Caki2 (cell line): ENCODE results near the gene WDFY4. TPM values are rescaled to one million over a fixed set of nuclear protein-coding genes. Genes with fewer than 3 reads are reported as not detected.

Source experiments
- DNase-seq: peaks from one replicate; pipeline ENCODE4 v3.0.0-alpha.2; 2015; ENCODE audit warnings: low read depth
- in situ Hi-C: cut with HindIII; loops from 2 replicates; pipeline ENCODE4 v1.10.0; 2016; ENCODE audit warnings: low sequenced_read_pairs, low pct_unique_long_range_greater_than_20kb, mixed read lengths
- total RNA-seq: library from RNA; depleted of rRNA; stranded (reverse); fragments of >200 nt; shearing (Covaris generic); gene quantifications from 2 replicates; pipeline ENCODE4 v1.2.3, GENCODE V29; 2014; ENCODE audit warnings: low replicate concordance

WDFY4 gene
- total RNA-seq, 1 experiment from 2014 or later = not detected

DNA sequence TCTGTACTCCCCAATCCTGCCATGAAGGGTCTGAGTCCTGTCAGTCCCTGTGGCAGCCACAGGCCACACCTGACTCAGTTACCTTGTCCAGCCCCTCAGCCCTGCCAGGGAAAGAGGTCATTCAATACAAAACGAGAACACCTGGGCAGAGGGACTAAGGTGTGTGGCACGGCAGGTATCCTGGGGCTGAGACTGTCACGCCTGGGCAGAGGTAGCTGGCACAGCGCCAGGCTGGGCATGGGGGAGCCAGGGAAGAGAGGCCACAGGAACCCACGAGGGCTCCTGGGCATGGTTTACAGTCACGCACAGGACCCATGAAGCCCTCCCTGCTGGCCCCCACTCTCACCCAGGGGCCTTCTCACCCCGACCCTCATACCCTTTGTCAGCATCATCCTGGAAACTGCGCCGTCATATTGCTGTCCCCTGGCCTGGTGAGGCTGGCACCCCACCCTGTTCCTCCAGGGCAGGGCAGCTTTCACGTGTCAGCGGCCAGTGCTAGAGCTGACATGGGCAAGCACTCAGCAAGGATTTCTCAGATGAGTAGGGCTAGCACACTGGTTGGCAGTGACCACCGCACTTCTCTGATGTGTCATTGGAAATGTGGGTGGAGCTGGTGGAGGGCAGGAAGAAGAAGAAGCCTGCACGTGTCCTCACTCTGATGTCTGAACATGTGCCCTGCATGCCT lies 212.2 kb downstream of the WDFY4 start:
- DNase-seq = no peak

DNA sequence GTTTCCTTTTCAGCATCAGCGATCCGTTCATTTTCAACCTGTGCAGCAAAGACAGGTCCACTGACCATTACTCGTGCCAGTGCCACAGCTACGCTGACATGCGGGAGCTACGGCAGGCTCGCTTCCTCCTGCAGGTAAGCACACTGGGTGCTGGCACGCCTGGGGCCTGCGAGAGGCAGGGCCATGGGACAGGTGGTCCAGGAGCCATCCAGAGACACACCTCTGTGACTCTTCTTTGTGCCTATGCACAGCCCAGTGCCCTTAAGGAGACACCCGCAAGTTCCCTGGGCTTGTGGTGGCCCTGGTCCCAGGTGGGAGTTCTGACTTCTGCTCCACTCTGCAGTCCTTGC lies 212.7 kb downstream of the WDFY4 start:
- in situ Hi-C loops = no loop called here
- no peak for DNase-seq

More for the DNA sequence above, 212.2 kb downstream of the WDFY4 start:
- in situ Hi-C loops = no loop called here

DNA sequence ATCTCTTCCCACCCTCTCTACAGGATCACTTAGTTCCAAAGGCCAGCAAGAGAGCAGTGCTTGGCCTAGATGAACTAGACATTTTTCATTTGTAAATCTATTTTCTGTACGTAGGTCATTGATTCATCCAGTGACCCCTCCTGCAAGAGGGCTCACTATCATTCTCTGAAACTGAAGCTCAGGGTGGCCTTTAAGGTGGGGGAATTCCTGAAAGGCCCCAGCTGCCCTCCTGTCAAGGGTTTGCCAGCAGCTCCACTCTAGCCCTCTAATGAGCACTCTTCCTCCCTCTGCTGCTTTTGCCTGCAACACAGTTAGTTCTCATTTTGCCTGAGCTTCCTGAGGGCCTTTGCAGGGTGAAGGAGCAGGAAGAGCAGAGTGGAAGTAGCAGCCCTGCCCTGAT lies 213.8 kb downstream of the WDFY4 start:
- no peak for DNase-seq
- in situ Hi-C loops = no loop called here

DNA sequence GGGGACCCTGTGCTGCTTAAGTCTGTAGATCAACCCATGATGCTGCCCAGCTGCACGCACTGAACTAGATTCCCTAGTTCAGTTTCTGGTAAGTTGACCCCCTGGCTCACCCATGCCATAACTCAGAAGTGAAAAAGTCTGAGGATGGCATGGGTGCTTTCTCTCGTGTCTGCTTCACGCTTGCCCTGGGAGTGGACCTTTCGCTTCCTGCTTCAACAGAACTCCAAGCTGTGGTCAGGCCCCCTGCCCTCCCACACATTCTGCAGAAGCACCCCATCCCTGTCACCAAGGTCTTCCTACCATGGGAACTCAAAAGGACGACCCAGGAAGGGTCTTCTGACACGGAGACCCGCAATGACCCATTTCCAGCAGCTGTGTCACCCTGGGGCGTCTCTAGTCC lies 215.1 kb downstream of the WDFY4 start:
- no peak for DNase-seq
- in situ Hi-C loops = no loop called here

DNA sequence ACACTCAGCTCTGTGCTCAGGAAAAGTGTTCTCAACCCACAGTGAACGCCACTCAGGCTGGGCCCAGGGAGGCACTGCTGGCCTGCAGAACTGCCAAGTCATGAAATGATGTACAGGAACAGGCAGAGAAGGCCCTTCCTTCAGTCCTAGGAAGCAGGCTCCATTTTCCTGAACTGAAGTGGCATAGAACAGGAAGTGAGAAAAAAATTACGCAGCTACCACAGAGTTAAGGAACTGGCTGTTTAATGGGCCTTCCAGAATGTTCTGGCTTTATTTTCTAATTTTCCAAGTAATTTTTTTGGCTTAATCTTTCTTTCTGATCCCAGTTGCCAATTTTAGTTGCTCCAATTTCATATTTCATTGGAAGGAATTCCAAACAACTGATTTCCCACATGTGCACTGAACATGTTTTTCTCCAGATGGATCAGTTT lies 215.7 kb downstream of the WDFY4 start:
- in situ Hi-C loops = no loop called here
- no peak for DNase-seq

DNA sequence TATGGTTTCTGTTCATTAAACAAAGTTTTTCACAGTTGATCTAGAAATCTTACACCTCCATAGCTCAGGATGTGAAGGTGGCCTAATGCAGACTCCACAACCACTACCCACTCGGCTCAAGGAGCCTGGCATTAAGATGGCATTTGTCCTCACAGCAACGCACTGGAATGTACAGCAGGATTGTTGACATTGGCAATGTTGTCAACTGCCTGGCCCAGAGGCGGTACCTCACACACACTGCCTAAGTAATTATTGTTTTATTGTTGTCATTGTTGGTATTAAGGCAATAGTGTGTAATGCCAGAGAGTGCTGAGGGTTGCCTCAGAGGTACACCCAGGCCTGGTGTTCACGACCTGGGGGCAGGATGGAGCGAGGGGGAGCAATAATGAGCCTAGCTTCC lies 216.6 kb downstream of the WDFY4 start:
- no peak for DNase-seq
- in situ Hi-C loops = no loop called here

DNA sequence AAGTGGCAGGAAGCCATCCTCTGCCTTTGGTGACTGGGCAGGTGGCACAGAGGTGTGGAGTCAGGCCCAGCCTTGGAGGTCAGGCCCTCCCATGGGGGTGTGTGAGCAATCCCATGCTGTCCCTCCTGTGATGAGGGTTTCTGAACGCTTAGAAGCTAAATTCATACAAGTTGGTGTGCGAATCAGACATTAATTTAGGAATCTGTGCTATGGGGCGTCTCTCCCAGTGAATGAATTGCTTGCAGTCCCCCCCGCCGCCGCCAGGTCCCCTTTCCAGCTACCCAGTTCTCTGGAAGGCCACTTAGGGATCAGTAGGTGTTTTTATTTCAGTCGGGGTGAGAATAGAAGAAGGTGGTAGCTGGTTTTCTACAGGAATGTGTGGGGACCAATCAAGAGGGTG lies 217.4 kb downstream of the WDFY4 start:
- in situ Hi-C loops = no loop called here

DNA sequence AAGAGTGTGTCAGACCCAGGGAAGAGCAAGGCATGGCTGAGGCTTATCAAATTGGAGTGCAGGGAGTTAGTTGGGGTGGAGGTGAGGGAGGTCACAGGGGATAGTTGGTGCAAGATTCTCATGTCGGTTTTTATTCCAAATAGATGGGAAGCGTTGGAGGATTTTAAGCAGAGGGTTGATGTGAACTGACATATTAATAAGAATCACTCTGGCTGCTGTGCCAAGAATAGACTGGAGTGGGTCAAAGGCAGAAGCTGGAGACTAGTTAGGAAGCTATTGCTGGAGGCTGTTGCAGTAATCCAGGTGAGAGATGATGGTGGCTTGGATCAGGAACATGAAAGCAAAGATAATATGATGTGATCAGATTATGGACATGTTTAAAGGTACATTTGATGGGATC lies 218.5 kb downstream of the WDFY4 start:
- DNase-seq = no peak
- in situ Hi-C loops = no loop called here

More for the DNA sequence above, 217.4 kb downstream of the WDFY4 start:
- no peak for DNase-seq

DNA sequence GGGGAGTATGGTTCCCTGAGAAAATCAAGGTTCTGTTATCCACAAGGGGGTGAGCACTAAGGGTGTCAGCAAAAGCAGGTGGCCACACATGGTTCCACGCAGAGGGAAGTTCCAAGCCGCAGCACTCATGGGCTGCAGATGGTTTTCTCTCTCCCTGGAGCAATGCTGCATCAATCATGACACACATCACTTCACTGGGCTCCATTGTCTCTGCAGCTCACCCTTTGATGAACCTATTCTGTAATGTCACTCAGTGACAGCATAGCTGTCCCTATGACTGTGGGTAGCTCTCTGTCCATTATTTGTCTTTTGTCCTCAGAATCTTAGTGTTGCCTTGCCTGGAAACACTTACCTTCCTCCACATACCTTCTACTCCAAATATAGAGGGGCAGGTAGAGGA lies 220.2 kb downstream of the WDFY4 start:
- in situ Hi-C loops = no loop called here
- DNase-seq = no peak

DNA sequence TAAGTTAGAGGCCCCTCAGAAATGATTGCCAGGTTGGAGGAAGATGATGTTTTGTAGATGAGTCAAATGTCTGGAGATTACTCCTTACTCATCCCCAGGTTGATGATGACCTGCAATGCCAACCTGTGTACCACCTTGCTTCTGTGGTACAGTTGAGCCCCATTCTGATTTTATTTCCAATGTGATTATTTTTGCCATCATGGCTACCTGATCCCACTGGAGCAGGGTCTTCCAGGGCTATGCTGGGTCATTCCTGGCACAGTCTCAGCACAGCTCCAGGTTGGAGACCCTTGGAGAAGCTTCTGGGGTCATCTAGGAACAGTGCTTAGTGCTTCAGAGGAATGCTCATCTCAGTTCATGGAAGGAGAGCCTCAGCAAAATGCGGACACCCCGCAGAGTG lies 220.6 kb downstream of the WDFY4 start:
- DNase-seq = no peak
- in situ Hi-C loops = no loop called here

DNA sequence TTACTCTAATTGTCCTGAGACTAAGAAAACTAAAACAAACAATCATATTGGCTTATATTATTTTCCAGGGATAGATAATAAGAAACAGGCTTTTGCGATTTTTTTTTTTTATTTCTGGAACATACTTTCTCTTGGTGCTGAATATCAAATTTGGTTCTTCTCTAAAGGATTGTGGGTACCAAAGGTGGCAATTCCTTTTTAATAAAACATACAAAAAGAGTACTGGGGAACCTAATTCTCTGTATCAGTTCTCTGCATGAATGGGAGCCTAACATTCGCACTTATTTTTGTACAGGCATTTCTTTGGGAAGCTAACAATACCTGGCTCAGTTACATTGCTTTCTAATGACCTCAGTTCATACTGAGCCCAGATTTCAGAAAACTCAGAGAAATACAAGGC lies 222.2 kb downstream of the WDFY4 start:
- no peak for DNase-seq
- in situ Hi-C loops = no loop called here

DNA sequence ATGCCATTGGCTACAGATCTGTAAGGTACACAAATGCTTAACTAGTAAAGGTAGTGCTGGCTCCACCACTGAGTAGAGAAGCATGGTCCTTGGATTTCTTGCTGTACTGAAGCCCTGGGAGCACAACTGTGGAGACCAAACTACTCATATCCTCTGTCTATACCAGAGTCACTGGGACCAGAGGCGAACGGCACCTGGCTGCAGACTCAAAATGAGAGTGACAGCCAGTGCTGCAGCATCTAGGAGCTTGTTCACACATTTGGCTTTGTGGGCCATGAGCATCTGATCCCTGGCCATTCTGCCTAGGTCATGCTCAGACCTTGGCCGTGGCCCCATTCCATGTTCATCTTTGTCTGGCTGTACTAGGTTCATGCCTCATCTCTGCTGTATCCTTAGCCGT lies 223.1 kb downstream of the WDFY4 start:
- in situ Hi-C loops = no loop called here
- no peak for DNase-seq

DNA sequence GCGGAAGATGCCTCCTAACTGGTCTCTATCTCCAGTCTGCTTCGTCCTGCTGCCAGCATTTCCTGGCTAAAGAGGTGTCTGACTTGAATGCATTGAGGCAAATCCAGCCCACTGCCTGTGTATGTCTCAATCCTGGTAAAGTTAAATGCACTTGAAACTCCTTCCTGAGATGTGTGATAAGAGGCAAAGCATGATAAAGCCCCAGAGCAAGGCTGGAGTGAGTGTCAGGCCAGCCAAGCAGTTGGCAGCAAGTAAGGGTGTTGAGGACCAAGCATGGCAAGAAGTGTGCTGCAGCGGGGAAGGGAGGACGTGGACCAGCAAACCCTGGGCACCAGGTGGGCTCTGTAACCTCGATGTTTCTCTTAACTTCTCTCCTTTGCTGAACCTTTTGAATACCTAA lies 225.9 kb downstream of the WDFY4 start:
- in situ Hi-C loops = no loop called here
- DNase-seq = no peak

DNA sequence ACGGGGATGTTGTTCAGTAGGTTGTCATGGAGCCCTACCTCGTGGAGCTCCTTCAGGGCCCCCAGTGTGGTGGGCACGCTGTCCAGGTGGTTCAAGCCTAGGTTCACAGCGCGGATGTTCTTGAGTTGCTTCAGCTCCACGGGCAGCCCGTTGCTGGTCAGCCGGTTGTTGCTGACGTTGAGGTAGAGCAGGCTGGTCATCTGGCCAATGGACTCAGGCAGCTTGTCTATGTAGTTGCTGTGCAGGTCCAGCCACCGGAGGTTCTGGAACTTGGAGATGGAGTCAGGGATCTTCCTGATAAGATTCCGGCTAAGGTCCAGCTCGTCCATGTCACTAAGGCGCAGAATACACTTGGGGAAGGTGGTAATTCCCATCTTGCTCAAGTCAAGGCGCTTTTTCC lies 229.0 kb downstream of the WDFY4 start:
- in situ Hi-C loops = no loop called here
- no peak for DNase-seq

DNA sequence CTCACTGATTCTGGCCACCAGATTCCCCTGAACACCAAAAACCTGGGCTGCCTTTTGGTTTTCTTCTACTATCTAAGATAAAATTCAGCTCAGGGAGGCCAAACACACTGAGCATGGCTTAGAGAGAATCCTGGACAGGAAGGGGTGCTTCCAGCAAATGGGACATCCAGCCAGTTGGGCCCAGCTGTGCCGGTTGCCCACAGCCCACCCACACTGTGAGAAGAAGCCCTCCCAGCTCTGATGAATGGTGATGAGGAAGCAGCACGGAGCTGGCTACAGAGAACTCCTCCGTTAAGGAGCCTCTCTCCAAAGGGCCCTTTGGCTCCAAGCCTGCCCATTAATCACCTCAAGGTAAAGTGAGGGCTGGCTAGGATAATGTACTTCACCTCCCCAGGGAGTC lies 239.1 kb downstream of the WDFY4 start:
- DNase-seq = no peak
- in situ Hi-C loops = no loop called here

DNA sequence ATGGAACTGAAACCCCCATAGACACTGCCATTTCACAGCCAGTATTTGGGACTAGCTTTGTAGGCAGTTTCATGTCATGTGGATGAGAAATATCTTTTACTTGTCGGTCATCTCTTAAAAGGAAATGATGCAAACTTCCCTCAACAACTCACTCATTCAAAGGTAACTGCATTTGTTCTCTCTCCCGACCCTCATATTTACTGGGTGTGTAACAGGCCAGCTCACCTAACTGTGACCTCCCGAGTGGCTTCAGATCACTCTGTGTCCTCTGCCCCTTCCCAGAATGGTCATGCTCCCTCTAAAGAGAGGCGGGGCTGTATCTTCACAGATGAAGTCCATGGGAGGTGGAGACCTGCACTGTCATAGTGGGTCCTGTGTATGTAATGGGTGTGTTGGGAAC lies 240.3 kb downstream of the WDFY4 start:
- in situ Hi-C loops = no loop called here

DNA sequence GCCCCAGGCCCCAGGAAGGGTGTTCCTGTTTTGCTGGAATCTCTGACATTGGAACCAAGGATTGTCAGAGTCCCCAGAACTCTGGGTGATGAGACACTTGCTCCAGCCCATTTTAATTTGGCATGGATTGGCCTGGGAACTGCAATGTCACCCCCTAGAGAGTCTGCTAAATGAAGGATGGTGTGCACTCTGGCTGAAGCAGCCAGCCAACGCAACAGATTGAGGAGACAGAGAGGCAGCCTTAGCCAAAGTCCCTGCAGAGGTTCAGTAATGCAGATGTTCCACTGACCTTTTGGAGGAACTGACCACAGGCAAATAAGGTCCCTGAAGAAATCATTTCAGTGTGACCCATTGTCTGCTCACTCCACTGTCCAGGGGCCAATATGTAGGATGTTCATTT lies 241.6 kb downstream of the WDFY4 start:
- in situ Hi-C loops = no loop called here
- DNase-seq = no peak

More for the DNA sequence above, 240.3 kb downstream of the WDFY4 start:
- no peak for DNase-seq

DNA sequence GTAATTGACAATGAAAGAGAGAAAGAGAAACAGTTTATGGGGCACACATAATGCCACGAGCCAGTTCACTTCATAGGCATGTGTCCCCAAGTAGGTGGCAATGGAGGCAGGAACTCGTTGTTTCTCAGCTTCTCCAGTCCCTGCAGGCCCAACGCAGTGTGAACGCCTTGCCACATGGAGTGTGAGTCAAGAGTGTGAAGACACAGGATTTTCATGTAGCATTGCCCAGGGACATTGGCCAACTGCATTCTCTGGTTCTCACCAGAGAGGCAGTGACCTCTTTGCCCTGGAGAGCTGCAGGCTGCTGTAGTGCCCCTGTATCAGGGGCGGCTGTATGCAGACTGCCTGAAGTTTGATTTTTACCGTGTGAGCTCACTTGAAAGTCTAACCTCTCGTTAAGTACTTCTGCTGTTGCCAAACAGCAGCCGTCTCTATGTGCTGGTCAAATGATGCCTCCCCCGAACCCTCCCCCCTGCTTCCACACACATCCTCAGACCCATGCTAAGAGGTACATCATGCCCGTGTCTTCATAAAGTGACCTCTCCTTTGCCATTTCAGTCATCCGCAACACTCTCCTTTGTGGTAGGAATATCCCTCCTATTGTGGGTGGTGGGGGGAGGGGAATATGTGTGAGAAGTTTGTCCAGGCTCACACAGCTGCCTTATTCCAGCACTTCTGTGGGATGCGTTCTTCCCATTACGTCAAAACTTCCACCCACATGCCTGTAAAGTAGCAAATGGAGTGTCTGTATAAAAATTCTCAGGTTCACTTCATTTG lies 242.3 kb downstream of the WDFY4 start:
- in situ Hi-C loops = no loop called here
- DNase-seq = no peak

DNA sequence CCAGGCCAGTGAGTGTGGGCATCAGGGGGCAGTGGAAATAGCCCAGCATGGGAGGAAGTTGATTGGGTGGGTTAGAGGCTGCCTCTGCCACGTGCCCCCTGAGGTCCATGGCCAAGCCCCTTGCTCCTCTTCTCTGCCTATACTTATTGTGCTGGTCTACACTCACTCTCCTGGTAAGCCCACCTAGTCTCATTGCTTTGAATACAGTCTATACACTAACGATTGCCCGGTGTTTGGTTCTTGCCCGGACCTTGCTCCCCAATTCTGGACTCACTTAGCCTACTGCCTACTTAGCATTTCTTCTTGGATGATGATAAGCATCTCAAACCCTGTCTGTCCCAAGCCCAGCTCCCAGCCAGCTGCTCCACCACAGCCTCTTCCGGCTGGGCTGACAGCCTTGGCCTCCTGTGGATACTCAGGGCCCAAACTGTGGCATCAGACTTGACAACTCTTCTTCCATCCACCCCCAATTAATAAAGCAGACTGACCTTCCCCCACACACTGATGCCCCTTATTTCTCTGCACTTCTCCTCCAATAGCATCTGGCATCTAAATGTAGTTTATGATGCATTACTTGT lies 244.8 kb downstream of the WDFY4 start:
- in situ Hi-C loops = no loop called here
- DNase-seq = no peak

DNA sequence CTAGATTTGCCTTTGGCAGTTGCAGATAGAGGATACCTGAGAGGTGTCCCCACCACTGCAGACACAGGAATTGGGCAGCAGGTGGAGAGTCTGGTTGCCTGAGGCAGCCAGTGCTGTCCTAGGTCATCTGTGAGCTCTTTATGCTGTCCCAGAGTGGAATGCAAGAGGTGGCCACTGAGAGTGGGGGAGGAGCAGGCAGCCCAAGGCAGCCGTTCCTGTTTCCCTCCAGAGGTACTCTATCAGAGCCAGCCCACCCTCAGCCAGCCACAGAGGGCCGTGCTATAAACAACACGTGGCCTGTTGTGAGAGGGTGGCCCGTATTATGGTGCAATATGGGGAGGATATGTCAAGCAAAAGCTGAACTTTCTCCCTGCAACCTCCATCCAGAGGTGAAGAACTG lies 246.5 kb downstream of the WDFY4 start:
- DNase-seq = no peak
- in situ Hi-C loops = no loop called here
